ENCODE measurements around the gene GNAQ.

DNA sequence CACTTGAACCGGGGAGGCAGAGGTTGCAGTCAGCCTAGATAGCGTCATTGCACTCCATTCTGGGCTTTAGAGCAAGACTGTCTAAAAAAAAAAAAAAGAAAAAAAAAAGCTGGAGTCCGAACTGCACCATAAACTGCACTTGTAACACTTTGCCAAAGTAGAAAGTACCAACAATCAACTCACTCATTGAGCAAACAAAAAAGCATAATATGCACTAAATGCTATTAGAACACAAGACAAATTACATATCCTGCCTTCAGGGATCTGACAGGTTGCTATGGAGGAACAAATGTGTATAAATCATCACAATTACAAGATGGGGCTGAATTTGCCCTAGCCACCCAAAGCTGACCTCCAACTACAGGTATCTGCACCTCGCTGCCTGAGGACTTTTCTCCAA, 27.9 kb downstream of the GNAQ start:
- no peak for TF ChIP-seq EZH2 (IDR thresholded peaks at IDR 0.05; ENCODE audit: low read depth, unreplicated experiment)
- TF ChIP-seq, protein P1, sequence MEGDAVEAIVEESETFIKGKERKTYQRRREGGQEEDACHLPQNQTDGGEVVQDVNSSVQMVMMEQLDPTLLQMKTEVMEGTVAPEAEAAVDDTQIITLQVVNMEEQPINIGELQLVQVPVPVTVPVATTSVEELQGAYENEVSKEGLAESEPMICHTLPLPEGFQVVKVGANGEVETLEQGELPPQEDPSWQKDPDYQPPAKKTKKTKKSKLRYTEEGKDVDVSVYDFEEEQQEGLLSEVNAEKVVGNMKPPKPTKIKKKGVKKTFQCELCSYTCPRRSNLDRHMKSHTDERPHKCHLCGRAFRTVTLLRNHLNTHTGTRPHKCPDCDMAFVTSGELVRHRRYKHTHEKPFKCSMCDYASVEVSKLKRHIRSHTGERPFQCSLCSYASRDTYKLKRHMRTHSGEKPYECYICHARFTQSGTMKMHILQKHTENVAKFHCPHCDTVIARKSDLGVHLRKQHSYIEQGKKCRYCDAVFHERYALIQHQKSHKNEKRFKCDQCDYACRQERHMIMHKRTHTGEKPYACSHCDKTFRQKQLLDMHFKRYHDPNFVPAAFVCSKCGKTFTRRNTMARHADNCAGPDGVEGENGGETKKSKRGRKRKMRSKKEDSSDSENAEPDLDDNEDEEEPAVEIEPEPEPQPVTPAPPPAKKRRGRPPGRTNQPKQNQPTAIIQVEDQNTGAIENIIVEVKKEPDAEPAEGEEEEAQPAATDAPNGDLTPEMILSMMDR (conservative IDR thresholded peaks at IDR 0.05; ENCODE audit: low read depth in 2 of 2) = no peak
- TF ChIP-seq POLR2AphosphoS5 (IDR thresholded peaks at IDR 0.05; ENCODE audit: low read depth) = no peak
- no peak for TF ChIP-seq EZH2phosphoT487 (IDR thresholded peaks at IDR 0.05; ENCODE audit: unreplicated experiment)
- no peak for TF ChIP-seq JUNB (IDR thresholded peaks at IDR 0.05; ENCODE audit: unreplicated experiment)
- TF ChIP-seq, protein P2, sequence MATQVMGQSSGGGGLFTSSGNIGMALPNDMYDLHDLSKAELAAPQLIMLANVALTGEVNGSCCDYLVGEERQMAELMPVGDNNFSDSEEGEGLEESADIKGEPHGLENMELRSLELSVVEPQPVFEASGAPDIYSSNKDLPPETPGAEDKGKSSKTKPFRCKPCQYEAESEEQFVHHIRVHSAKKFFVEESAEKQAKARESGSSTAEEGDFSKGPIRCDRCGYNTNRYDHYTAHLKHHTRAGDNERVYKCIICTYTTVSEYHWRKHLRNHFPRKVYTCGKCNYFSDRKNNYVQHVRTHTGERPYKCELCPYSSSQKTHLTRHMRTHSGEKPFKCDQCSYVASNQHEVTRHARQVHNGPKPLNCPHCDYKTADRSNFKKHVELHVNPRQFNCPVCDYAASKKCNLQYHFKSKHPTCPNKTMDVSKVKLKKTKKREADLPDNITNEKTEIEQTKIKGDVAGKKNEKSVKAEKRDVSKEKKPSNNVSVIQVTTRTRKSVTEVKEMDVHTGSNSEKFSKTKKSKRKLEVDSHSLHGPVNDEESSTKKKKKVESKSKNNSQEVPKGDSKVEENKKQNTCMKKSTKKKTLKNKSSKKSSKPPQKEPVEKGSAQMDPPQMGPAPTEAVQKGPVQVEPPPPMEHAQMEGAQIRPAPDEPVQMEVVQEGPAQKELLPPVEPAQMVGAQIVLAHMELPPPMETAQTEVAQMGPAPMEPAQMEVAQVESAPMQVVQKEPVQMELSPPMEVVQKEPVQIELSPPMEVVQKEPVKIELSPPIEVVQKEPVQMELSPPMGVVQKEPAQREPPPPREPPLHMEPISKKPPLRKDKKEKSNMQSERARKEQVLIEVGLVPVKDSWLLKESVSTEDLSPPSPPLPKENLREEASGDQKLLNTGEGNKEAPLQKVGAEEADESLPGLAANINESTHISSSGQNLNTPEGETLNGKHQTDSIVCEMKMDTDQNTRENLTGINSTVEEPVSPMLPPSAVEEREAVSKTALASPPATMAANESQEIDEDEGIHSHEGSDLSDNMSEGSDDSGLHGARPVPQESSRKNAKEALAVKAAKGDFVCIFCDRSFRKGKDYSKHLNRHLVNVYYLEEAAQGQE (IDR thresholded peaks at IDR 0.05; ENCODE audit: unreplicated experiment) = no peak
- TF ChIP-seq, protein P3, sequence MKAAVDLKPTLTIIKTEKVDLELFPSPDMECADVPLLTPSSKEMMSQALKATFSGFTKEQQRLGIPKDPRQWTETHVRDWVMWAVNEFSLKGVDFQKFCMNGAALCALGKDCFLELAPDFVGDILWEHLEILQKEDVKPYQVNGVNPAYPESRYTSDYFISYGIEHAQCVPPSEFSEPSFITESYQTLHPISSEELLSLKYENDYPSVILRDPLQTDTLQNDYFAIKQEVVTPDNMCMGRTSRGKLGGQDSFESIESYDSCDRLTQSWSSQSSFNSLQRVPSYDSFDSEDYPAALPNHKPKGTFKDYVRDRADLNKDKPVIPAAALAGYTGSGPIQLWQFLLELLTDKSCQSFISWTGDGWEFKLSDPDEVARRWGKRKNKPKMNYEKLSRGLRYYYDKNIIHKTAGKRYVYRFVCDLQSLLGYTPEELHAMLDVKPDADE (IDR thresholded peaks at IDR 0.05) = no peak
- TF ChIP-seq CREB1 (CRISPR knock-in tag; IDR thresholded peaks at IDR 0.05; ENCODE audit: low read depth) = no peak
- no peak for TF ChIP-seq STAT1 (IDR thresholded peaks at IDR 0.05; ENCODE audit: unreplicated experiment)
- no peak for TF ChIP-seq ZNF331 (CRISPR knock-in tag; IDR thresholded peaks at IDR 0.05; ENCODE audit: low read depth)
